ENCODE results near the gene MPZL1.

GRCh38 chr1:167676916-167677848 lies 44.6 kb upstream of the MPZL1 start:
- no peak for TF ChIP-seq EZH2 (IDR thresholded peaks at IDR 0.05)
- no peak for TF ChIP-seq ZBTB33 (IDR thresholded peaks at IDR 0.05; ENCODE audit: extremely low read depth, insufficient replicate concordance, low read length)
- no peak for TF ChIP-seq TCF7L2 (IDR thresholded peaks at IDR 0.05; ENCODE audit: borderline replicate concordance, extremely low read depth, insufficient read depth, insufficient read length)
- no peak for TF ChIP-seq CTCF (IDR thresholded peaks at IDR 0.05 in 2 of 3, conservative IDR thresholded peaks at IDR 0.05 in 1 of 3; ENCODE audit: borderline replicate concordance in 1 of 3, insufficient read depth in 1 of 3, low read depth in 2 of 3, low read length in 2 of 3)
